ENCODE measurements around the gene NEUROD2. TPM values are rescaled to one million over a fixed set of nuclear protein-coding genes. Genes with fewer than 3 reads are reported as not detected.
A peak's percentile ranks its signal among the peaks of the same experiment; 100 is the strongest.

The NEUROD2 gene
- total and polyA plus RNA-seq, 2 of the 13 experiments (the other 11 are each of a cell fraction or from before 2014, with no cell fraction given): not detected

DNA sequence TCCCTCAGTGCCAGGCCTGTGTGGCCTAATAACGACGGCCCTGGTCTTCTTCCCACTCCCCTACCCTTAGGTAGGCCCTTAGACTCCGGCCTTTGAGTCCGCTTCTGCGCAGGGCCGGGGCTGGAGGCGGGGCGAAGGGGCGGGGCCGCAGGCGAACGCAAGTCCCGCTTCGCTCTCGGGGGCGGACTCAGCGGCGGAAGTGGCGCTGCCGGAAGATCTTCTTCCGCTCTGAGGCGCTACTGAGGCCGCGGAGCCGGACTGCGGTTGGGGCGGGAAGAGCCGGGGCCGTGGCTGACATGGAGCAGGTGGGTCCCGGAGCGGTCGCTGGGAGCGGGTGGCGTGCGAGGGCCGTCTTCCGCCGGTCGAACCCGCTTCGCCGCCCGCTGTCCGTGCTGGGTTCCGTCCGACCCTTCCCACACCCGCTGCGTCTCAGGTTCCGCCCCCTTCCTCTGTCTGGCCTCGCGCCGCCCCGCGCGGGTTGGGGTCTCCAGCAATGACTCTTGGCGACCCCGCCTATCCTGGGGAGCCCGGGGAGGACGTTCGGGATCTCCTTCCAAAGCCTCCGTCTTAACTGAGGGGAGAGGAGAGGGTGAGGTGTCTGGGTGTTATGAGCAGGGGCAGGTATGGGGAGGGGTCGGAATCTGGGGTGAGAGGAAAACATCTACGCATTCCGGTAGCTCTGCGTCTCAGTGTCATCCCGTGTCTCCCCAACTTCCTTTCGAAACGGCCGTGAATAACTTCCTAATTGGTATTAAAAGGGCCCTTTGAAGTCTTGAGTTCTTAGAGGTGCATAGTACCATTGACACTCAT lies 29.4 kb upstream of the NEUROD2 start, which contains the start of gene STARD3 (continued):
- TF ChIP-seq, protein P1, sequence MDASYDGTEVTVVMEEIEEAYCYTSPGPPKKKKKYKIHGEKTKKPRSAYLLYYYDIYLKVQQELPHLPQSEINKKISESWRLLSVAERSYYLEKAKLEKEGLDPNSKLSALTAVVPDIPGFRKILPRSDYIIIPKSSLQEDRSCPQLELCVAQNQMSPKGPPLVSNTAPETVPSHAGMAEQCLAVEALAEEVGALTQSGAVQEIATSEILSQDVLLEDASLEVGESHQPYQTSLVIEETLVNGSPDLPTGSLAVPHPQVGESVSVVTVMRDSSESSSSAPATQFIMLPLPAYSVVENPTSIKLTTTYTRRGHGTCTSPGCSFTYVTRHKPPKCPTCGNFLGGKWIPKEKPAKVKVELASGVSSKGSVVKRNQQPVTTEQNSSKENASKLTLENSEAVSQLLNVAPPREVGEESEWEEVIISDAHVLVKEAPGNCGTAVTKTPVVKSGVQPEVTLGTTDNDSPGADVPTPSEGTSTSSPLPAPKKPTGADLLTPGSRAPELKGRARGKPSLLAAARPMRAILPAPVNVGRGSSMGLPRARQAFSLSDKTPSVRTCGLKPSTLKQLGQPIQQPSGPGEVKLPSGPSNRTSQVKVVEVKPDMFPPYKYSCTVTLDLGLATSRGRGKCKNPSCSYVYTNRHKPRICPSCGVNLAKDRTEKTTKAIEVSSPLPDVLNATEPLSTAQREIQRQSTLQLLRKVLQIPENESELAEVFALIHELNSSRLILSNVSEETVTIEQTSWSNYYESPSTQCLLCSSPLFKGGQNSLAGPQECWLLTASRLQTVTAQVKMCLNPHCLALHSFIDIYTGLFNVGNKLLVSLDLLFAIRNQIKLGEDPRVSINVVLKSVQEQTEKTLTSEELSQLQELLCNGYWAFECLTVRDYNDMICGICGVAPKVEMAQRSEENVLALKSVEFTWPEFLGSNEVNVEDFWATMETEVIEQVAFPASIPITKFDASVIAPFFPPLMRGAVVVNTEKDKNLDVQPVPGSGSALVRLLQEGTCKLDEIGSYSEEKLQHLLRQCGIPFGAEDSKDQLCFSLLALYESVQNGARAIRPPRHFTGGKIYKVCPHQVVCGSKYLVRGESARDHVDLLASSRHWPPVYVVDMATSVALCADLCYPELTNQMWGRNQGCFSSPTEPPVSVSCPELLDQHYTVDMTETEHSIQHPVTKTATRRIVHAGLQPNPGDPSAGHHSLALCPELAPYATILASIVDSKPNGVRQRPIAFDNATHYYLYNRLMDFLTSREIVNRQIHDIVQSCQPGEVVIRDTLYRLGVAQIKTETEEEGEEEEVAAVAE (CRISPR knock-in tag; IDR thresholded peaks at IDR 0.05; ENCODE audit: borderline replicate concordance): peak; percentile 40; the same call in 1 of the 2 replicates
- TF ChIP-seq YEATS4 (CRISPR knock-in tag; IDR thresholded peaks at IDR 0.05; ENCODE audit: borderline replicate concordance) (peak; percentile 91), PAF1 (CRISPR knock-in tag; IDR thresholded peaks at IDR 0.05) (no peak), GTF3A (CRISPR knock-in tag; conservative IDR thresholded peaks at IDR 0.05) (0 out of 2 replicates have a peak, but pooled peaks have one; percentile 36), ZNF124 (CRISPR knock-in tag; IDR thresholded peaks at IDR 0.05) (peak; percentile 92; the same call in 1 of the 2 replicates), ZFX (CRISPR knock-in tag; IDR thresholded peaks at IDR 0.05; ENCODE audit: low read depth) (peak; percentile 99), SRSF4 (IDR thresholded peaks at IDR 0.05; ENCODE audit: low read depth, low read length, poor library complexity, severe bottlenecking) (no peak), ARNTL (CRISPR knock-in tag; IDR thresholded peaks at IDR 0.05) (0 out of 2 replicates have a peak, but pooled peaks have one; percentile 25), HIVEP1 (CRISPR knock-in tag; IDR thresholded peaks at IDR 0.05) (peak; percentile 64; the same call in 1 of the 2 replicates), ZBTB7A (CRISPR knock-in tag; IDR thresholded peaks at IDR 0.05) (peak; percentile 88; the same call in 1 of the 2 replicates), SRSF1 (optimal IDR thresholded peaks at IDR 0.05; ENCODE audit: low read depth, low read length) (peak; percentile 65), ZNF749 (CRISPR knock-in tag; IDR thresholded peaks at IDR 0.05; ENCODE audit: borderline replicate concordance) (peak; percentile 81; the same call in 1 of the 2 replicates), ZFP36L2 (CRISPR knock-in tag; IDR thresholded peaks at IDR 0.05) (no peak), ZNF720 (CRISPR knock-in tag; IDR thresholded peaks at IDR 0.05) (no peak), MED13 (CRISPR knock-in tag; IDR thresholded peaks at IDR 0.05) (peak; percentile 84), SIX4 (CRISPR knock-in tag; IDR thresholded peaks at IDR 0.05) (0 out of 2 replicates have a peak, but pooled peaks have one; percentile 37)
- TF ChIP-seq, protein P2, sequence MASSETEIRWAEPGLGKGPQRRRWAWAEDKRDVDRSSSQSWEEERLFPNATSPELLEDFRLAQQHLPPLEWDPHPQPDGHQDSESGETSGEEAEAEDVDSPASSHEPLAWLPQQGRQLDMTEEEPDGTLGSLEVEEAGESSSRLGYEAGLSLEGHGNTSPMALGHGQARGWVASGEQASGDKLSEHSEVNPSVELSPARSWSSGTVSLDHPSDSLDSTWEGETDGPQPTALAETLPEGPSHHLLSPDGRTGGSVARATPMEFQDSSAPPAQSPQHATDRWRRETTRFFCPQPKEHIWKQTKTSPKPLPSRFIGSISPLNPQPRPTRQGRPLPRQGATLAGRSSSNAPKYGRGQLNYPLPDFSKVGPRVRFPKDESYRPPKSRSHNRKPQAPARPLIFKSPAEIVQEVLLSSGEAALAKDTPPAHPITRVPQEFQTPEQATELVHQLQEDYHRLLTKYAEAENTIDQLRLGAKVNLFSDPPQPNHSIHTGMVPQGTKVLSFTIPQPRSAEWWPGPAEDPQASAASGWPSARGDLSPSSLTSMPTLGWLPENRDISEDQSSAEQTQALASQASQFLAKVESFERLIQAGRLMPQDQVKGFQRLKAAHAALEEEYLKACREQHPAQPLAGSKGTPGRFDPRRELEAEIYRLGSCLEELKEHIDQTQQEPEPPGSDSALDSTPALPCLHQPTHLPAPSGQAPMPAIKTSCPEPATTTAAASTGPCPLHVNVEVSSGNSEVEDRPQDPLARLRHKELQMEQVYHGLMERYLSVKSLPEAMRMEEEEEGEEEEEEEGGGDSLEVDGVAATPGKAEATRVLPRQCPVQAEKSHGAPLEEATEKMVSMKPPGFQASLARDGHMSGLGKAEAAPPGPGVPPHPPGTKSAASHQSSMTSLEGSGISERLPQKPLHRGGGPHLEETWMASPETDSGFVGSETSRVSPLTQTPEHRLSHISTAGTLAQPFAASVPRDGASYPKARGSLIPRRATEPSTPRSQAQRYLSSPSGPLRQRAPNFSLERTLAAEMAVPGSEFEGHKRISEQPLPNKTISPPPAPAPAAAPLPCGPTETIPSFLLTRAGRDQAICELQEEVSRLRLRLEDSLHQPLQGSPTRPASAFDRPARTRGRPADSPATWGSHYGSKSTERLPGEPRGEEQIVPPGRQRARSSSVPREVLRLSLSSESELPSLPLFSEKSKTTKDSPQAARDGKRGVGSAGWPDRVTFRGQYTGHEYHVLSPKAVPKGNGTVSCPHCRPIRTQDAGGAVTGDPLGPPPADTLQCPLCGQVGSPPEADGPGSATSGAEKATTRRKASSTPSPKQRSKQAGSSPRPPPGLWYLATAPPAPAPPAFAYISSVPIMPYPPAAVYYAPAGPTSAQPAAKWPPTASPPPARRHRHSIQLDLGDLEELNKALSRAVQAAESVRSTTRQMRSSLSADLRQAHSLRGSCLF (CRISPR knock-in tag; IDR thresholded peaks at IDR 0.05; ENCODE audit: borderline replicate concordance): 0 out of 2 replicates have a peak, but pooled peaks have one; percentile 17
- TF ChIP-seq, protein P3, sequence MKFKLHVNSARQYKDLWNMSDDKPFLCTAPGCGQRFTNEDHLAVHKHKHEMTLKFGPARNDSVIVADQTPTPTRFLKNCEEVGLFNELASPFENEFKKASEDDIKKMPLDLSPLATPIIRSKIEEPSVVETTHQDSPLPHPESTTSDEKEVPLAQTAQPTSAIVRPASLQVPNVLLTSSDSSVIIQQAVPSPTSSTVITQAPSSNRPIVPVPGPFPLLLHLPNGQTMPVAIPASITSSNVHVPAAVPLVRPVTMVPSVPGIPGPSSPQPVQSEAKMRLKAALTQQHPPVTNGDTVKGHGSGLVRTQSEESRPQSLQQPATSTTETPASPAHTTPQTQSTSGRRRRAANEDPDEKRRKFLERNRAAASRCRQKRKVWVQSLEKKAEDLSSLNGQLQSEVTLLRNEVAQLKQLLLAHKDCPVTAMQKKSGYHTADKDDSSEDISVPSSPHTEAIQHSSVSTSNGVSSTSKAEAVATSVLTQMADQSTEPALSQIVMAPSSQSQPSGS (CRISPR knock-in tag; IDR thresholded peaks at IDR 0.05): peak; percentile 18; the same call in 1 of the 2 replicates

Measured in HepG2 (cell line).